Left ventricle myocardium inferior (tissue), 1 donor: Measurements from ENCODE around the gene FFAR1. TPM values are rescaled to one million over a fixed set of nuclear protein-coding genes. Genes with fewer than 3 reads are reported as not detected.

Source experiments
- DNase-seq: peaks from one replicate; pipeline ENCODE4 v3.0.0-alpha.2; 2020
- H3K27ac ChIP-seq: fragments of 200-600 bp; replicated peaks from 2 replicates; pipeline ENCODE4 v1.8.0; 2021
- H3K27me3 ChIP-seq: fragments of 200-600 bp; 2 replicates; pipeline ENCODE4 v1.8.0; 2021; ENCODE audit warnings: low read depth
- H3K36me3 ChIP-seq: fragments of 200-600 bp; 2 replicates; pipeline ENCODE4 v1.8.0; 2021
- H3K4me1 ChIP-seq: fragments of 200-600 bp; 2 replicates; pipeline ENCODE4 v1.8.0; 2021
- H3K4me3 ChIP-seq: fragments of 200-600 bp; 2 replicates; pipeline ENCODE4 v1.8.0; 2021; ENCODE audit warnings: mild to moderate bottlenecking, moderate library complexity
- H3K9me3 ChIP-seq: fragments of 200-600 bp; replicated peaks from 2 replicates; pipeline ENCODE4 v1.8.0; 2021
- CTCF ChIP-seq: fragments of 200-600 bp; IDR thresholded peaks from 2 replicates; pipeline ENCODE4 v1.8.0; 2021; ENCODE audit warnings: antibody characterized with exemption, mild to moderate bottlenecking, borderline replicate concordance
- intact Hi-C: fragments of 100-400 bp; cut with micrococcal nuclease; formaldehyde crosslinking; loops from one replicate; pipeline ENCODE4 v1.11.0; 2022
- total RNA-seq: library from RNA; stranded (reverse); fragmentation: NEBNext Ultra II Directional; extraction: Animal tissue kit (Norgen Biotek cat#: 25700); gene quantifications from one replicate; pipeline ENCODE4 v1.2.1, GENCODE V29; 2021
- donor health status: DM: no; HTN: yes; CAD: no; lungs with severe emphysema.

The FFAR1 gene
- total RNA-seq, 1 donor from 2014 or later, result not detected

DNA sequence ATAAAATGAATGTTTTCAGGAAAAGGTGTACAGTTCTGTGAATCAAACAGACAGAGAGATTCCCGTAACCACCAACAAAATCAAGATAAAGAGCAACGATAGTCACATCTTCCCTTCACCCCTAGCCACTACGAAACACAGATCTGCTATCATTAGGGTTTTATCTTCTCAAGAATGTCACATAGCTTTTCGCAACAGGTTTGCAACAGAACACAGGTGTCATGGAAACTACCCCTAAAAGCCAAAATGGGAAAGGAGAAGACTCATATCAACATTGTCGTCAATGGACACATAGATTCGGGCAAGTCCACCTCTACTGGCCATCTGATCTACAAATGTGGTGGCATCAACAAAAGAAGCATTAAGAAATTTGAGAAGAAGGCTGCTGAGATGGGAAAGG, 34.2 kb downstream of the FFAR1 start:
- no peak for TF ChIP-seq CTCF
- intact Hi-C loops, result no loop called here
- Histone ChIP-seq H3K4me3 (no peak overlapping the region), H3K36me3 (no peaks in the 10 kb centered on the region), H3K4me1 (peaks cover 12% of the 10 kb centered on the region), H3K27ac (no peak overlapping the region), H3K27me3 (peaks cover 11% of the 10 kb centered on the region), H3K9me3 (peaks cover 17% of the 10 kb centered on the region)
- no peak for DNase-seq

- no peak for DNase-seq
- H3K36me3 ChIP-seq, result no peaks in the 10 kb centered on the region
- H3K4me3 ChIP-seq, result no peak overlapping the region
- no peak overlapping the region for H3K27ac ChIP-seq
- intact Hi-C loops, result no loop called here
- TF ChIP-seq CTCF, result no peak
- peaks cover 11% of the 10 kb centered on the region for H3K27me3 ChIP-seq
- peaks cover 17% of the 10 kb centered on the region for H3K9me3 ChIP-seq
- peaks cover 12% of the 10 kb centered on the region for H3K4me1 ChIP-seq
Observed at GRCh38 chr19:35383536-35383935, 35.8 kb downstream of the FFAR1 start.

DNA sequence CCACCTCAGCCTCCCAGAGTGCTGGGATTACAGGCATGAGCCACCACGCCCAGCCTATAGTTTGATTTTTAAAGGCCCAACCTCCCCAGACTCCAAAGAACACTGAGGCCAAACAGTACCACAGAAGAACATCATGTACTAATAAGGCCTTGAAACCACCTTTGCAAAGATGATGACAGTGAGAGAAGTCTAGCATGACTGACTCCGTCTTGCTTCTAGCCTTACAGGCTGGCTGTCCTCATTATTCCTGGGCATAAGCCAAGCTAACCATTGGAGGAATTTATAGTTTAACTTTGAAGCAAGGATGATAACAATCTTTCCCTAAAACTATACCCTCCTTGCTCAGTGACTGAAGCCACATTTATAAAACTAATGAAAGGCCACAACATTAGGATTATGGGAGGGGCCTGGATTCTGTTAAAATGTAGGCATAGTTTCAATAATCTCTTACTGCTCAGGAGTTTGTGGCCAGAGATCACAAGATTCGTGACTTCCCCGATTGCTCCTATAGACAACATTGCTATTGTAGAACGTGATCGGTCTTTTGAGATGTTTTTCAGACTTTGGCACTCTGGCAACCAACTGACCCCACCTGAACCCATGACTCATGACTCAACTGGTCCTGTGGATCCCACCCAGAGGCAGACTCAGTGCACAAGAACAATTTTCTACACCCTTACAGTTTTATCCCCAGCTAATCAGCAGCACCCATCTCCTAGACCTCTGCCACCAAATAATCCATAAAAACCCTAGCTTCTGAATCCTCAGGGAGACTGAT, 40.8 kb downstream of the FFAR1 start:
- H3K27ac ChIP-seq, result no peak overlapping the region
- no peak for DNase-seq
- H3K27me3 ChIP-seq, result peaks cover 3% of the 10 kb centered on the region
- no peaks in the 10 kb centered on the region for H3K4me1 ChIP-seq
- TF ChIP-seq CTCF, result no peak
- intact Hi-C loops, result no loop called here
- H3K9me3 ChIP-seq, result peaks cover 17% of the 10 kb centered on the region
- H3K4me3 ChIP-seq, result no peak overlapping the region
- no peaks in the 10 kb centered on the region for H3K36me3 ChIP-seq

- TF ChIP-seq CTCF, result no peak
- no peaks in the 10 kb centered on the region for H3K36me3 ChIP-seq
- intact Hi-C loops, result no loop called here
- DNase-seq, result no peak
- no peak overlapping the region for H3K4me3 ChIP-seq
- H3K9me3 ChIP-seq, result peaks cover 17% of the 10 kb centered on the region
- H3K4me1 ChIP-seq, result no peaks in the 10 kb centered on the region
- no peaks in the 10 kb centered on the region for H3K27me3 ChIP-seq
- no peak overlapping the region for H3K27ac ChIP-seq
Observed at GRCh38 chr19:35389192-35389861, 41.6 kb downstream of the FFAR1 start.

DNA sequence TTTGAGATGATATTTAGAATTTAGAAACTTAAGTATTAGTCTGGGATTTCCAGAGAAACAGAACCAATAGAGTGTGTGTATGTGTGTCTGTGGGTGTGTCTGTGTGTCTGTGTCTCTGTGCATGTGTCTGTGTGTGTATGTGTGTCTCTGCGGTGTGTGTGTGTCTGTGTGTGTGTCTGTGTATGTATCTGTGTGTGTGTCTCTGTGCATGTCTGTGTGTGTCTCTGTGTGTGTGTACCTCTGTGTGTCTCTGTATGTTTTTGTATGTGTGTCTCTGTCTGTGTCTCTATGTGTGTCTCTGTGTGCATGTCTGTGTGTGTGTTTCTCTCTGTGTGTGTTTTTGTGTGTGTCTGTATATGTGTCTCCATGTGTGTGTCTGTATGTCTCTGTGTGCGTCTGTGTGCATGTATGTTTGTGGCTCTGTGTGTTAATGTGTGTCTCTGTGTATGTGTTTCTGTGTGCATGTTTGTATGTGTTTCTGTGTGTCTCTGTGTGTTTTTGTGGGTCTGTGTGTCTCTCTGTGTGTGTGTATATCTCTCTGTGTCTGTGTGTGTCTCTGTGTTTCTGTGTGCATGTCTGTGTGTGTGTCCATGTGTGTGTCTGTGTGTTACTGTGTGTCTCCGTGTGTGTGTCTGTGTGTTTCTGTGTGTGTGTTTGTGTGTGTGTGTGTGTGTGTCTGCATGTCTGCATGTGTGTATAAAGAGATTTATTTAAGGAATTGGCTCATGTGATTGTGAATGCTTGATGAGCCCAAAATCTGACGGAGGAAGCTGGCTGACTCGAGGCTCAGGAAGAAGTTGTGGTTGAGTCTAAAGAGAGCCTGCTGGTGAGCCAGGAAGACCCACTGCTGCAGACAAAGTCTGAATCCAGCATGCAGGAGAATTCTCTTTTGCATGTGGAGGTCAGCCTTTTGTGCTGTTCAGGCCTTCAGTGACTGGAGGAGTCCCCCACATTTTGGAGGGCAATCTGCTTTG, 45.3 kb downstream of the FFAR1 start:
- intact Hi-C loops, result no loop called here
- no peak overlapping the region for H3K4me3 ChIP-seq
- H3K4me1 ChIP-seq, result peaks cover 5% of the 10 kb centered on the region
- no peaks in the 10 kb centered on the region for H3K27me3 ChIP-seq
- H3K9me3 ChIP-seq, result no peaks in the 10 kb centered on the region
- no peak for DNase-seq
- H3K36me3 ChIP-seq, result no peaks in the 10 kb centered on the region
- H3K27ac ChIP-seq, result no peak overlapping the region
- no peak for TF ChIP-seq CTCF
